ENCODE data around the gene FRMD8. TPM values are rescaled to one million over a fixed set of nuclear protein-coding genes. Genes with fewer than 3 reads are reported as not detected.

Gene FRMD8
- total RNA-seq, 4 donors from 2014 or later = 44.1 to 88.7 (median 81.0) TPM

DNA sequence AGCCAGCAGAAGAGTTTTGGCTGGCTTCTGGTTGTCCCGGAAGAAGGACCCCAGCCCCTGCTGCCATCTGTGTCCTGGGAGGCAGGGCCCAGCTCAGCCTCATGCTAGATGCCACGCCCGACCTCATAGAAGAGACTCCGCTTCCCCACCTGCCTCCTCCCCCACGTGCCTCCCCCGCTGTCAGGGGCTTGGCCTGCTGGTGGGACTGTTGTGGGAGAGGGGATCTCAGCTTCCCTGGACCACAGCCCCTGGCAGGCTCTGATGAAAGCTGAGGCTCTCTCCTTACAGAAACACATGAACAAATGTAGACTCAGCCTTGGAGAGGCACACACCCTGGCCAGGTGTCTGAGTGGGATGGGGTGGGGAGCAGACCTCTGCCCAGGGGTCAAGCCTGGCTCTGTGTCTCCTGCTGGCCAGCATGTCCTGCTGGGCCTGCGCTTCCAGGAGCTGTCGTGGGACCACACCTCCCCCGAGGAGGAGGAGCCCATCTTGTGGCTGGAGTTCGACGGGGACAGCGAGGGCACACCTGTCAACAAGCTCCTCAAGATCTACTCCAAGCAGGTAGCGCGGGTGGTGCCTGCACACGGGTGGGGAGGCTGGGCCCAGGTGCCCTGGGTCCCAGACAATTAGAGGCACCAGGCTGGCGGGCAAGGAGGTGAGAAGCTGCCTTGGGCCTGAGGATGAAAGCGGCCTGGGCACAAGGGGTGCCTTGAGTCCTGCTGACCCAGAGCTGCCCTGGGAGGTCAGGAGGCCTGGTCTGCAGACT, 14.1 kb downstream of the FRMD8 start:
- WGBS, 2 donors = 81 to 91% methylated on average over 7 to 8 of the region's 17 CpGs
- Histone ChIP-seq H3K4me1 (peaks cover 0 to 13% (median 7%) of the 10 kb centered on the region in 3 donors), H3K36me3 (peaks cover 64 to 98% (median 65%) of the 10 kb centered on the region in 3 donors), H3K27ac (no peak overlapping the region), H3K27me3 (no peaks in the 10 kb centered on the region), H3K9me3 (no peaks in the 10 kb centered on the region), H3K4me3 (no peak overlapping the region)
- TF ChIP-seq POLR2A (IDR thresholded peaks at IDR 0.05) = no peak
- TF ChIP-seq, protein P1, sequence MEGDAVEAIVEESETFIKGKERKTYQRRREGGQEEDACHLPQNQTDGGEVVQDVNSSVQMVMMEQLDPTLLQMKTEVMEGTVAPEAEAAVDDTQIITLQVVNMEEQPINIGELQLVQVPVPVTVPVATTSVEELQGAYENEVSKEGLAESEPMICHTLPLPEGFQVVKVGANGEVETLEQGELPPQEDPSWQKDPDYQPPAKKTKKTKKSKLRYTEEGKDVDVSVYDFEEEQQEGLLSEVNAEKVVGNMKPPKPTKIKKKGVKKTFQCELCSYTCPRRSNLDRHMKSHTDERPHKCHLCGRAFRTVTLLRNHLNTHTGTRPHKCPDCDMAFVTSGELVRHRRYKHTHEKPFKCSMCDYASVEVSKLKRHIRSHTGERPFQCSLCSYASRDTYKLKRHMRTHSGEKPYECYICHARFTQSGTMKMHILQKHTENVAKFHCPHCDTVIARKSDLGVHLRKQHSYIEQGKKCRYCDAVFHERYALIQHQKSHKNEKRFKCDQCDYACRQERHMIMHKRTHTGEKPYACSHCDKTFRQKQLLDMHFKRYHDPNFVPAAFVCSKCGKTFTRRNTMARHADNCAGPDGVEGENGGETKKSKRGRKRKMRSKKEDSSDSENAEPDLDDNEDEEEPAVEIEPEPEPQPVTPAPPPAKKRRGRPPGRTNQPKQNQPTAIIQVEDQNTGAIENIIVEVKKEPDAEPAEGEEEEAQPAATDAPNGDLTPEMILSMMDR (IDR thresholded peaks at IDR 0.05) = no peak
- intact Hi-C loops (cut with DNase I) = no loop called here
- DNase-seq = no peak

DNA sequence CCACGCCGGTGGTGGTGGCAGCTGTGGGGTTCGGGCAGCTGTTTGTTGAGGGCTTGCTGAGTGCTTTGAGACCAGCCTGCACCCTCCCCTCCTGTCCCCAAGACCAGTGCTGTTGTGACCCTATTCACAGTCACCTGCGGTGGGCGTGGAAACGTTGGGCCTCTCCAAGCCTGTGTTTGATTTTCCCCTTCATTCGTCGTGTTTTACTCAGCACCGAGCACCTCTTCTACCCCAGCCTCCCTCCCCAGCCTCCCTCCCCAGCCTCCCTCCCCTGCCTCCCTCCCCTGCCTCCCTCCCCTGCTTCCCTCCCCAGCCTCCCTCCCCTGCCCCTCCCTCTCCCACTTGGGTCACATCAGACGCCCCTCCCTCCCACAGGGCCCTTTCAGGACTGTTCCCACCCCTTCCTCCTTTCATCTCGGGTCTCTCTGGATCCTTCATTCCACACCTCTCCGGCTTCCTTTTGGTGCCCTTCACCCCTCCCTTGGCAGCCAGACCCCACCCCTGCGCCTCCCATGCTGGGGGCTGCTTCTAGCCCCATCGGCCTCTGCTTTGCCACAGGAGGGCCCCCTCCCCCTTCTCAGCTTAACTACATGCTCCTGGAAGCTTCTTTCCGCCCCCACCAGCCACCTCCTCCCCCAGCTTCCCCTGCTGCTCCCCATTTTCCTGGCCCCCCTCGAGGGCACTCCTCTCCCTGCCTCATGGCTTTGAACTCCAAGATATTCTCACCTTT, 14.8 kb downstream of the FRMD8 start:
- no peak for DNase-seq
- peaks cover 62 to 98% (median 64%) of the 10 kb centered on the region in 3 donors for H3K36me3 ChIP-seq
- no peak overlapping the region for H3K4me3 ChIP-seq
- H3K9me3 ChIP-seq = no peaks in the 10 kb centered on the region
- H3K4me1 ChIP-seq = peaks cover 0 to 13% (median 7%) of the 10 kb centered on the region in 3 donors
- H3K27me3 ChIP-seq = no peaks in the 10 kb centered on the region
- intact Hi-C loops (cut with DNase I) = no loop called here
- WGBS, 2 donors = 80 to 81% methylated on average over 16 of the region's 16 CpGs
- TF ChIP-seq, protein P1 (IDR thresholded peaks at IDR 0.05) = no peak
- TF ChIP-seq POLR2A (IDR thresholded peaks at IDR 0.05) = no peak
- H3K27ac ChIP-seq = no peak overlapping the region

DNA sequence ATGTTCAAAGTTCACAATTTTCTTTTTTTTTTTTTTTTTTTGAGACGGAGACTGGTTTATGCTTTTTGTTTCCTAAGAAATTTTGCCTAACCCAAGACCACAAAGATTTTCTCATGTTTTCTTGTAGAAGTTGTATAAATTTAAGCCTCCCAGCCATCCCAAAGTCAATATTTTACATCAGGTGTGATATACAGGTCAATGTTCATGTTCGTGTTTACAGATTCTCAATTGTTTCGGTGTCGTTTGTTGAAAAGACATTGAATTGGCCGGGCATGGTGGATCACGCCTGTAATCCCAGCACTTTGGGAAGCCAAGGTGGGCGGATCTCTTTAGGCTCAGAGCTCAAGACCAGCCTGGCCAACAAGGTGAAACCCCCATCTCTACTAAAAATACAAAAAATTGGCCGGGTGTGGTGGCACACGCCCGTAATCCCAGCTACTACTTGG, 15.4 kb downstream of the FRMD8 start:
- Histone ChIP-seq H3K36me3 (peaks cover 60 to 98% (median 64%) of the 10 kb centered on the region in 3 donors), H3K4me1 (peaks cover 0 to 13% (median 7%) of the 10 kb centered on the region in 3 donors), H3K9me3 (no peaks in the 10 kb centered on the region), H3K27me3 (no peaks in the 10 kb centered on the region), H3K27ac (no peak overlapping the region), H3K4me3 (no peak overlapping the region)
- no peak for DNase-seq
- 64 to 66% methylated on average over 6 to 10 of the region's 10 CpGs for WGBS, 2 donors
- intact Hi-C loops (cut with DNase I) = no loop called here
- TF ChIP-seq POLR2A (IDR thresholded peaks at IDR 0.05) = no peak
- TF ChIP-seq, protein P1 (IDR thresholded peaks at IDR 0.05) = no peak

DNA sequence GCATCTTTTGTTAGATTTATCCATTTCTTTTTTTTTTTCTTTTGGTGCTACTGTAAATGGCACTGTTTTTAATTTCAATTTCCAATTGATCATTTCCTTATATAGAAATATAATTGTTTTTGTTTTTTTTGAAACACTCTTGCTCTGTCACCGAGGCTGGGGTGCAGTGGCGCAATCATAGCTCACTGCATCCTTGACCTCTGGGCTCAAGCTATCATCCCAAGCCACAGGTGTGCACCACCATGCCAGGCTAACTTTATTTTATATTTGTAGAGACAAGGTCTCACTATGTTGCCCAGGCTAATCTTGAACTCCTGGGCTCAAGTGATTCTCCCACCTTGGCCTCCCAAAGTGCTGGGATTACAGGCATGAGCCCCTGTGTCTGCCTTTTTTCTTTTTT, 16.4 kb downstream of the FRMD8 start:
- no peaks in the 10 kb centered on the region for H3K27me3 ChIP-seq
- H3K4me3 ChIP-seq = no peak overlapping the region
- intact Hi-C loops (cut with DNase I) = no loop called here
- no peak for TF ChIP-seq POLR2A (IDR thresholded peaks at IDR 0.05)
- TF ChIP-seq, protein P1 (IDR thresholded peaks at IDR 0.05) = no peak
- peaks cover 0 to 13% (median 7%) of the 10 kb centered on the region in 3 donors for H3K4me1 ChIP-seq
- no peak for DNase-seq
- WGBS, 2 donors = 72 to 80% methylated on average over 2 of the region's 2 CpGs
- no peaks in the 10 kb centered on the region for H3K9me3 ChIP-seq
- H3K36me3 ChIP-seq = peaks cover 53 to 98% (median 62%) of the 10 kb centered on the region in 3 donors
- peak overlapping the region in 1 of 4 donors; percentile 68 for H3K27ac ChIP-seq

DNA sequence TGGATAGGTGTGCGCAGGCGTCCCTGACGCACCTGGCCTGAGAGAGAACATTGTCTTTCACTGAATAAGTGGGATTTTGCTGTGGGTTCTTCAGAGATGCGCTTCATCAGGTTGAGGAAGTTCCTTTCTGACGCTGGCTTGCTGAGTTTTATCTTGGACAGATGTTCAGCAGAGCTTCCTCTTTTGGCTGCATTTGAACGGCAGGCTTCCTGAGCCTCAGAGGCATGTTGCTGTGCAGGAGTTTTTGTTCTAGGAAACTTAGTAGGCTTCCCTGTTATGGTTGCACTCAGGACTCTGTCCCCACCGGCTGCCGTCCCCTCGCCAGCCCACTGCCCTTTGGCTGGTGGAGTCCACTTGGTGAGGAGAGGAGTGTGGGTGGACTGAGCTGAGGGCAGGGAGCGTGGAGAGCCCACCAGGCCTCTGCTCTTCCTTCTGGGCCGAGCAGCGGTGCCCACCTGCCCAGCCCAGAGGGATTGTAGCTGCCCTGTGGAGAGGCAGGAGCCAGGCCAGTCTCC, 17.2 kb downstream of the FRMD8 start:
- 63 to 65% methylated on average over 4 to 9 of the region's 12 CpGs for WGBS, 2 donors
- DNase-seq = no peak
- Histone ChIP-seq H3K27me3 (no peaks in the 10 kb centered on the region), H3K9me3 (no peaks in the 10 kb centered on the region), H3K4me1 (peaks cover 2 to 20% (median 7%) of the 10 kb centered on the region in 3 donors), H3K36me3 (peaks cover 50 to 98% (median 61%) of the 10 kb centered on the region in 3 donors), H3K4me3 (no peak overlapping the region), H3K27ac (peak overlapping the region; percentile 13 to 79 (median 62))
- TF ChIP-seq POLR2A (IDR thresholded peaks at IDR 0.05) = peak in 1 of 4 donors; percentile 15
- TF ChIP-seq, protein P1 (IDR thresholded peaks at IDR 0.05) = no peak
- intact Hi-C loops (cut with DNase I) = no loop called here
